Pancreas (tissue), 10 donors: ENCODE data around the gene TUBGCP6. TPM values are rescaled to one million over a fixed set of nuclear protein-coding genes. Genes with fewer than 3 reads are reported as not detected.
A peak's percentile ranks its signal among the peaks of the same experiment; 100 is the strongest.

Experiments
- ATAC-seq, 4 donors: fragments of 200-7000 bp; cut with Tn5 transposase; one replicate each; pipeline versions ENCODE4 v1.8.0 to v1.9.1; 2020; ENCODE audit warnings: mild to moderate bottlenecking in 4 of 4, moderate library complexity in 4 of 4
- DNase-seq, 6 donors: peaks; one replicate each; pipeline ENCODE4 v3.0.0-alpha.2; 2020
- FAIRE-seq: peaks from 2 replicates; lab custom pipeline; 2012; peaks lifted over from hg19 to GRCh38; lab: Jason Lieb, UNC
- H3K27ac ChIP-seq, 4 donors: fragments of 200-600 bp; sonication (generic); 1 replicate in 3 of 4; 2 replicates in 1 of 4; pipeline versions ENCODE4 v1.5.0 to v1.8.0; 2020
- H3K27me3 ChIP-seq, 4 donors: fragments of 200-600 bp; one replicate each; pipeline ENCODE4 v1.8.0; 2021
- H3K36me3 ChIP-seq, 3 donors: fragments of 200-600 bp; sonication (generic) in 1 of 3; one replicate each; pipeline versions ENCODE4 v1.5.0 to v1.8.0; 2020 to 2021
- H3K4me1 ChIP-seq, 3 donors: fragments of 200-600 bp; one replicate each; pipeline ENCODE4 v1.8.0; 2021
- H3K4me3 ChIP-seq, 4 donors: fragments of 200-600 bp; sonication (generic) in 2 of 4; one replicate each; pipeline versions ENCODE4 v1.5.0 to v1.8.0; 2020 to 2021
- H3K9me3 ChIP-seq, 4 donors: fragments of 200-600 bp; one replicate each; pipeline ENCODE4 v1.8.0; 2021
- WGBS, 2 donors: extraction: QIAGEN DNeasy Blood & Tissue Kit; methylation state at CpG; one replicate each; pipeline ENCODE4 v1.1.7; 2013; 5-methylcytosine and 5-hydroxymethylcytosine counted together
- intact Hi-C, 3 donors: fragments of 100-400 bp; cut with DNase I; formaldehyde crosslinking; loops; one replicate each; pipeline versions ENCODE4 v1.11.1 to v1.14.2; 2022
- polyA plus RNA-seq, 2 donors: library from polyadenylated mRNA; stranded (reverse); fragments of 200-250 nt; gene quantifications; one replicate each; pipeline ENCODE4 v1.2.3, GENCODE V29; 2013
- total RNA-seq, 6 donors: library from RNA; stranded (reverse); fragmentation: NEBNext Ultra II Directional in 4 of 6; extraction: Animal tissue kit (Norgen Biotek cat#: 25700) in 4 of 6; gene quantifications; one replicate each; pipeline versions ENCODE4 v1.2.1 to v1.2.4, GENCODE V29; 2021 to 2023
- TF ChIP-seq, protein P1 (sequence below), 4 donors: fragments of 200-600 bp; sonication (generic) in 3 of 4; IDR thresholded peaks; one replicate each; pipeline versions ENCODE4 v1.5.0 to v1.8.0; 2021; ENCODE audit warnings: antibody characterized with exemption in 4 of 4
- donor health status: healthy with polysubstance abuse.
- donor health status: DM: no; HTN: no; CAD: no; lungs with moderate emphysema.
- donor health status: DM: no; HTN: no; CAD: no.
- donor health status: control.
- donor health status: control.
- donor health status: Bipolar disorder and iron deficiency.
- donor health status: DM: yes; HTN: yes; CAD: no.
- donor health status: DM: no; HTN: no; CAD: no.
- donor health status: DM: no; HTN: no; CAD: no.
- donor health status: DM: yes; HTN: yes; CAD: no.

Gene TUBGCP6
- total and polyA plus RNA-seq, 8 donors: 19.2 to 139 (median 29.8) TPM

- DNase-seq (peak in 2 of 6 donors; percentile 43 to 54), FAIRE-seq (no peak), ATAC-seq (no peak)
- H3K36me3 ChIP-seq: no peaks in the 10 kb centered on the region
- no peaks in the 10 kb centered on the region for H3K4me1 ChIP-seq
- 84 to 93% methylated on average over 6 of the region's 6 CpGs for WGBS, 2 donors
- TF ChIP-seq, protein P1, sequence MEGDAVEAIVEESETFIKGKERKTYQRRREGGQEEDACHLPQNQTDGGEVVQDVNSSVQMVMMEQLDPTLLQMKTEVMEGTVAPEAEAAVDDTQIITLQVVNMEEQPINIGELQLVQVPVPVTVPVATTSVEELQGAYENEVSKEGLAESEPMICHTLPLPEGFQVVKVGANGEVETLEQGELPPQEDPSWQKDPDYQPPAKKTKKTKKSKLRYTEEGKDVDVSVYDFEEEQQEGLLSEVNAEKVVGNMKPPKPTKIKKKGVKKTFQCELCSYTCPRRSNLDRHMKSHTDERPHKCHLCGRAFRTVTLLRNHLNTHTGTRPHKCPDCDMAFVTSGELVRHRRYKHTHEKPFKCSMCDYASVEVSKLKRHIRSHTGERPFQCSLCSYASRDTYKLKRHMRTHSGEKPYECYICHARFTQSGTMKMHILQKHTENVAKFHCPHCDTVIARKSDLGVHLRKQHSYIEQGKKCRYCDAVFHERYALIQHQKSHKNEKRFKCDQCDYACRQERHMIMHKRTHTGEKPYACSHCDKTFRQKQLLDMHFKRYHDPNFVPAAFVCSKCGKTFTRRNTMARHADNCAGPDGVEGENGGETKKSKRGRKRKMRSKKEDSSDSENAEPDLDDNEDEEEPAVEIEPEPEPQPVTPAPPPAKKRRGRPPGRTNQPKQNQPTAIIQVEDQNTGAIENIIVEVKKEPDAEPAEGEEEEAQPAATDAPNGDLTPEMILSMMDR (IDR thresholded peaks at IDR 0.05): no peak
- no peaks in the 10 kb centered on the region for H3K27me3 ChIP-seq
- intact Hi-C loops: no loop called here
- H3K4me3 ChIP-seq: no peak overlapping the region
- no peak overlapping the region for H3K27ac ChIP-seq
- no peaks in the 10 kb centered on the region for H3K9me3 ChIP-seq
These were observed 69.7 kb downstream of the TUBGCP6 start for GRCh38 chr22:50175191-50175461.

DNA sequence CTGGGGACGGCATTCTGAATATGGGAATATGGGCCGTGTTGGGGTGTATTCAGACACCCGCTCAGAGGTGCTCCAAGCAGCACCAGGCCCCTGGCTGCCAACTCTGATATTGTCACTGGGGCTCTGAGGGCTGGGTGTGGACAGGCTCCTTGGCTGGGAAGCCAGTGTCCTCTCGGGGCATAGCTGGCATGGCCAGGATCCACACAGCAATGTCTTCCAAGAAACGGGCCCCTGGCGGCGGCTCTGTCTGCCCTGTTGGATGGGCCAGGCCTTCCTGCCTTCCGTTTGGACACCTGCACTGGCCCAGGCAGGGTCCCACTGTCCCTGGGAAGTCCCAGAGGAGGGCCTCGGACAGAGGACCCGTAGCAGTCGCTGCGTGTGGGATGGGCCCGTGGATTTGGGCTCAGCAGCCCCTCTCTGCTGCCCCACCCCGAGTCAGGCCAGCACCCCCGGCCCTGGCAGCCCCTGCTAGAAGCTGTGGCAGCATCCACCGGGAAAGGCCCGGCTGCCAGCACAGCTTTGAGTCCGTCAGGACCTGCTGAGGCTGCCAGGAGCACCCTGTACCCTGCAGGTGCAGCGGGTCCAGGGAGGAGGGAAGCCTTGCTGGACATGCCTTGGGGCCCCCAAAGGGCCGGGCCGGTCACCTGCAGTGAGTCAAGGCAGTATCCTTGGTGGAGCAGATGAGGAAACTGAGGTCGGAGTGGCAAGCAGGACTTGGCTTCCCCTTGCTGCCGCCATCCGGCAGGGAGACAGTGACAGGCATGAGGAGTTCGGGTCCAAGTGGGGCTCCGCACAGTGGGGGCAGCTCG lies 70.2 kb downstream of the TUBGCP6 start:
- WGBS, 2 donors: 85 to 91% methylated on average over 27 of the region's 27 CpGs
- no peaks in the 10 kb centered on the region for H3K9me3 ChIP-seq
- no peak for FAIRE-seq
- TF ChIP-seq, protein P1 (IDR thresholded peaks at IDR 0.05): no peak
- no peaks in the 10 kb centered on the region for H3K36me3 ChIP-seq
- intact Hi-C loops: no loop called here
- no peak overlapping the region for H3K4me3 ChIP-seq
- peak in 3 of 6 donors; percentile 13 to 60 (median 28) for DNase-seq
- no peaks in the 10 kb centered on the region for H3K4me1 ChIP-seq
- ATAC-seq: no peak
- H3K27me3 ChIP-seq: no peaks in the 10 kb centered on the region
- H3K27ac ChIP-seq: no peak overlapping the region

- WGBS, 2 donors: 88 to 91% methylated on average over 6 of the region's 6 CpGs
- TF ChIP-seq, protein P1 (IDR thresholded peaks at IDR 0.05): no peak
- Histone ChIP-seq H3K27me3 (no peaks in the 10 kb centered on the region), H3K4me1 (no peaks in the 10 kb centered on the region), H3K4me3 (no peak overlapping the region), H3K9me3 (no peaks in the 10 kb centered on the region), H3K36me3 (no peaks in the 10 kb centered on the region), H3K27ac (no peak overlapping the region)
- no peak for FAIRE-seq
- intact Hi-C loops: no loop called here
- ATAC-seq: no peak
- peak in 2 of 6 donors; percentile 18 to 52 for DNase-seq
These were observed 70.9 kb downstream of the TUBGCP6 start for GRCh38 chr22:50173983-50174355.

DNA sequence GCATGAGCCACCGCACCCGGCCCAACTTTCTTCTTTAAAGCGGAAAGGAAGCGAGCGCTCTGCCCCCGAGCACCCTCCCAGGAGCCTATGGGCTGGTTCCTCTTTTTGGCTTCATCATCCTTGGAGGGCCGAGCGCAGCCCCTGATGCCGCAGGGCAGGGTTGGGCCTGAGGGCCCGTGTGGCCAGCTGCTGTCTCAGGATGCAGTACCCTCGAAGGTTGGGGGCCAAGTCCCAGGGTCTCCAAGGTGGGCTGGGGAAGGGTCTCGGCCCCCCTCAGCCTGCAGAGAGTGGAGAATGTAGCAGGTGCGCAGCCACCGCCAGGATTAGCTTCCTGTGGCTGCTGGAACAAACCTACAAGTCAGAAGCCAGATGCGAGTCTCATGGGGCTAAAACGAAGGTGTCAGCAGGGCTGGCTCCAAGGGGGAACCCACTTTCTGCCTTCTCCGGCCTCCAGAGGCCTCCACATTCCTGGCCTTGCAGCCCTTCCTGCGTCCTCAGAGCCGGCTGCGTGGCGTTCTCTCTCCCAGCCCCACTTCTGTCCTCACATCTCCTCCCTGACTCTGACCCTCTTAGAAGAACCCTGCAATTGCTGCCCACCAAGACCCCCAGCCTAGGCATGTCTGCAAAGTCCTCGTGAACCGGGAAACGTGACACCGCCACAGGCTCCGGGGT lies 71.4 kb downstream of the TUBGCP6 start:
- H3K9me3 ChIP-seq: no peaks in the 10 kb centered on the region
- no peaks in the 10 kb centered on the region for H3K4me1 ChIP-seq
- 82 to 88% methylated on average over 26 of the region's 26 CpGs for WGBS, 2 donors
- TF ChIP-seq, protein P1 (IDR thresholded peaks at IDR 0.05): no peak
- intact Hi-C loops: no loop called here
- ATAC-seq: peak in 1 of 4 donors; percentile 13
- no peak overlapping the region for H3K4me3 ChIP-seq
- peak in 3 of 6 donors; percentile 14 to 52 (median 17) for DNase-seq
- FAIRE-seq: no peak
- no peaks in the 10 kb centered on the region for H3K36me3 ChIP-seq
- H3K27ac ChIP-seq: no peak overlapping the region
- no peaks in the 10 kb centered on the region for H3K27me3 ChIP-seq

- 79 to 87% methylated on average over 13 of the region's 13 CpGs for WGBS, 2 donors
- DNase-seq: peak in 2 of 6 donors; percentile 17 to 52
These were observed 72.8 kb downstream of the TUBGCP6 start for GRCh38 chr22:50171965-50172421.

More at GRCh38 chr22:50171965-50172421, 72.8 kb downstream of the TUBGCP6 start:
- FAIRE-seq (no peak), ATAC-seq (no peak)
- no peak overlapping the region for H3K27ac ChIP-seq
- no peaks in the 10 kb centered on the region for H3K9me3 ChIP-seq
- TF ChIP-seq, protein P1 (IDR thresholded peaks at IDR 0.05): no peak
- no peaks in the 10 kb centered on the region for H3K4me1 ChIP-seq
- no peak overlapping the region for H3K4me3 ChIP-seq
- intact Hi-C loops: no loop called here
- no peaks in the 10 kb centered on the region for H3K27me3 ChIP-seq
- no peaks in the 10 kb centered on the region for H3K36me3 ChIP-seq
